SU-DHL-6 (cell line): ENCODE data around the gene ABHD16B.
A peak's percentile ranks its signal among the peaks of the same experiment; 100 is the strongest.
"Not testable (repeated sequence)": the region's sequence is repeated elsewhere in the genome, so short reads cannot be mapped to it uniquely, and the experiment has no call there.

ENCODE experiments used
- H2AFZ ChIP-seq: fragments of 200-600 bp; sonication (generic); 2 replicates; pipeline ENCODE4 v1.6.1; 2014; ENCODE audit warnings: low read depth, mild to moderate bottlenecking, moderate library complexity, mixed read lengths, antibody characterized with exemption, low read length; ENCODE audit not compliant: severe bottlenecking
- H3F3A ChIP-seq: fragments of 200-600 bp; shearing (Covaris generic); 2 replicates; pipeline ENCODE4 v1.6.0; 2016; ENCODE audit warnings: antibody characterized with exemption, mild to moderate bottlenecking; ENCODE audit not compliant: insufficient read depth
- H3K27ac ChIP-seq: fragments of 200-600 bp; sonication (generic); 2 replicates; pipeline ENCODE4 v1.5.1; 2016; ENCODE audit warnings: low read depth, mild to moderate bottlenecking, low read length, moderate library complexity, mixed read lengths
- H3K27me3 ChIP-seq: fragments of 200-600 bp; sonication (generic), shearing (Covaris generic); 2 replicates; pipeline ENCODE4 v1.6.0; 2014; ENCODE audit warnings: mild to moderate bottlenecking, low read length
- H3K36me3 ChIP-seq: fragments of 200-600 bp; sonication (generic); 2 replicates; pipeline ENCODE4 v1.6.1; 2014; ENCODE audit warnings: mild to moderate bottlenecking, low read length, mixed read lengths
- H3K4me2 ChIP-seq: fragments of 300-600, 200-600 bp; shearing (Covaris generic), sonication (generic); 2 replicates; pipeline ENCODE4 v1.6.0; 2014; ENCODE audit warnings: low read length, low read depth, mild to moderate bottlenecking; ENCODE audit not compliant: poor library complexity, severe bottlenecking
- H3K4me3 ChIP-seq: fragments of 200-600 bp; sonication (generic); 2 replicates; pipeline ENCODE4 v1.5.1; 2014; ENCODE audit warnings: antibody characterized with exemption, low read length, mild to moderate bottlenecking, mixed read lengths; ENCODE audit not compliant: insufficient read depth, poor library complexity, severe bottlenecking
- H3K79me2 ChIP-seq: fragments of 200-600 bp; sonication (generic); 2 replicates; pipeline ENCODE4 v1.6.1; 2014; ENCODE audit warnings: mild to moderate bottlenecking, low read length, moderate library complexity; ENCODE audit not compliant: insufficient read depth
- H3K9ac ChIP-seq: fragments of 200-600 bp; sonication (generic); 2 replicates; pipeline ENCODE4 v1.7.0; 2014; ENCODE audit warnings: mild to moderate bottlenecking, low read length
- H3K9me2 ChIP-seq: fragments of 200-600 bp; sonication (generic); replicated peaks from 2 replicates; pipeline ENCODE4 v1.6.1; 2014; ENCODE audit warnings: low read length; ENCODE audit not compliant: insufficient read depth
- H3K9me3 ChIP-seq: fragments of 200-600 bp; sonication (generic); 2 replicates; pipeline ENCODE4 v1.6.1; 2014; ENCODE audit warnings: low read length, mixed read lengths; ENCODE audit not compliant: insufficient read depth
- H4K20me1 ChIP-seq: fragments of 200-600 bp; sonication (generic); 2 replicates; pipeline ENCODE4 v1.6.1; 2014; ENCODE audit warnings: low read depth, mild to moderate bottlenecking, antibody characterized with exemption, low read length, moderate library complexity, mixed read lengths
- EZH2phosphoT487 ChIP-seq: fragments of 200-600 bp; sonication (generic), shearing (Covaris generic); conservative IDR thresholded peaks from 2 replicates; pipeline ENCODE4 v1.6.1; 2018; ENCODE audit warnings: mild to moderate bottlenecking, antibody characterized with exemption, low read length, moderate library complexity, mixed read lengths
- TF ChIP-seq, protein P1 (sequence below): fragments of 200-600 bp; sonication (generic); IDR thresholded peaks from one replicate; pipeline ENCODE4 v1.5.1; 2017; ENCODE audit warnings: antibody characterized with exemption, mild to moderate bottlenecking, low read length, moderate library complexity; ENCODE audit not compliant: insufficient read depth, poor library complexity, severe bottlenecking

The ABHD16B gene

DNA sequence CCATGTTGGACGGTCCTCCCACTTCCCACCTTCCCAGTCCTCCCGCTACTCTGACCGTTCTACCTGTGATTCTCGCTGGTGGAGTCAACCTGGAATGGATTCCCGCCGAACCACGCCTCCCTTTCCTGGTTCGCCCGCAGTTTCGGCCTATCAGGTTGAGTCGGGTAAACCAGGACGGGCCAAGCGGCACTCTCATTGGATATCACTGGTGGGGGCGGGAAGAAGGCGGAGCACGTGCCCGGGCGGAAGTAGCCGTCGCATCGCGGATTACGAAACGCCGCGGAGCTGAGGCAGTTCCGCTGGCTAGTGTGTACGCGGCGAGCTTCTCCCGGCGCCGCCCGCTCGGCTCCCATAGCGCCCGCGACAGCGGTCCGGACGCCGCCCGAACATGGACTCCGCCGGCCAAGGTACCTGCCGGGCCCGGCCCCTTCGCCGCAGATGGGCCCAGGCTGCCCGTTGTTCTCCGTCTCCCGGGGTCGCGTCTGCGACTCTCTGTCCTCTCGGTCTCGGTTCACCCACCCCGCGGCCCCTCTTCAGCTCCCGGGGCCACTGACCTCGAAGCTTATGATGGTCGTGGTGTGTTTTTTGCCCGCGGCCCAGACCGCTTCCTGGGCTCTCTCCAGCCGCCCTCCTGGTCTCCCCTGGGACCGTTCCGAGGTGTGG lies 3.8 kb downstream of the ABHD16B start, which contains the start of gene TPD52L2:
Gene TPD52L2, plus strand, starts transcription at position 293 of the 663 bp plus-strand sequence. Its CDS starts 96 bp downstream, at position 389.
- Histone ChIP-seq H3K9me3 (no peaks in the 10 kb centered on the region), H3K4me3 (peak within 1 kb of the TSS; percentile 89), H3K4me2 (peak within 1 kb of the TSS; percentile 84), H3K9ac (peak within 1 kb of the TSS; percentile 86), H3K36me3 (no peaks in the 10 kb centered on the region), H2AFZ (peak within 1 kb of the TSS; percentile 73), H3K79me2 (peaks cover 17% of the 10 kb centered on the region), H3F3A (peaks cover 8% of the 10 kb centered on the region), H3K27ac (peak within 1 kb of the TSS; percentile 77), H3K9me2 (no peaks in the 10 kb centered on the region), H4K20me1 (no peaks in the 10 kb centered on the region), H3K27me3 (no peaks in the 10 kb centered on the region)
- TF ChIP-seq, protein P1, sequence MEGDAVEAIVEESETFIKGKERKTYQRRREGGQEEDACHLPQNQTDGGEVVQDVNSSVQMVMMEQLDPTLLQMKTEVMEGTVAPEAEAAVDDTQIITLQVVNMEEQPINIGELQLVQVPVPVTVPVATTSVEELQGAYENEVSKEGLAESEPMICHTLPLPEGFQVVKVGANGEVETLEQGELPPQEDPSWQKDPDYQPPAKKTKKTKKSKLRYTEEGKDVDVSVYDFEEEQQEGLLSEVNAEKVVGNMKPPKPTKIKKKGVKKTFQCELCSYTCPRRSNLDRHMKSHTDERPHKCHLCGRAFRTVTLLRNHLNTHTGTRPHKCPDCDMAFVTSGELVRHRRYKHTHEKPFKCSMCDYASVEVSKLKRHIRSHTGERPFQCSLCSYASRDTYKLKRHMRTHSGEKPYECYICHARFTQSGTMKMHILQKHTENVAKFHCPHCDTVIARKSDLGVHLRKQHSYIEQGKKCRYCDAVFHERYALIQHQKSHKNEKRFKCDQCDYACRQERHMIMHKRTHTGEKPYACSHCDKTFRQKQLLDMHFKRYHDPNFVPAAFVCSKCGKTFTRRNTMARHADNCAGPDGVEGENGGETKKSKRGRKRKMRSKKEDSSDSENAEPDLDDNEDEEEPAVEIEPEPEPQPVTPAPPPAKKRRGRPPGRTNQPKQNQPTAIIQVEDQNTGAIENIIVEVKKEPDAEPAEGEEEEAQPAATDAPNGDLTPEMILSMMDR = no peak
- no peak for TF ChIP-seq EZH2phosphoT487

DNA sequence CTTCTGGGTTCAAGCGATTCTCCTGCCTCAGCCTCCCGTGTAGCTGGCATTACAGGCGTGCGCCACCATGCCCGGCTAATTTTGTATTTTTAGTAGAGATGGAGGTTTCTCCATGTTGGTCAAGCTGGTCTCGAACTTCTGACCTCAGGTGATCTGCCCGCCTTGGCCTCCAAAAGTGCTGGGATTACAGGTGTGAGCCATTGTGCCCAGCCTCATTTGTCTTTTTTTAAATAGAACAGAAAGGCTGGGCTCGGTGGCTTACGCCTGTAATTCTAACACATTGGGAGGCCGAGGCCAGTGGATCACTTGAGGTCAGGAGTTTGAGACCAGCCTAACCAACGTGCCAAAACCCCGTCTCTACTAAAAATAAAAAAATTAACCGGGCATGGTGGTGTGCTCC lies 5.7 kb downstream of the ABHD16B start:
- H3F3A ChIP-seq, H3K4me2 ChIP-seq, H3K4me3 ChIP-seq, H3K27ac ChIP-seq, H3K36me3 ChIP-seq, H3K27me3 ChIP-seq, H4K20me1 ChIP-seq, H3K9ac ChIP-seq, H2AFZ ChIP-seq, H3K9me3 ChIP-seq, H3K9me2 ChIP-seq: not testable (repeated sequence)
- H3K79me2 ChIP-seq = peaks cover 17% of the 10 kb centered on the region

DNA sequence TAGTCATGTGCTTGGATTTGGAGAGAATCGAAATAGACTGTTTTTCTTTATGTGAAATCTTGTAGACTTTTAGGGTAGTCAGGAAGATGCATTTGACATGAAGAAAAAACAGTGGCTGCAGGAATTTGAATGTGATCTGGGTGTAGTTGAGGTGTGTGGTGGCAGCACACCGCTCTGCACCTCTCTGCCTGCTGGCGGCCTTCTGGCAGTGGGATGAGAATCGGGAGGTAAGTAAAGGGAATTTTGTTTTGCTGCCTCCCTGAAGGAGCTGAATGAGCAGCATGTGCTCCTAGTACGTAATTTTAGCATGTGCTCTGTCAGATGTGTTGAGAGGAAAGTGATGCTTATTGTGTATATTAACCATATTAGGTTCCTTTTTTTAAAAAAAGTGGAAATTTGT lies 7.0 kb downstream of the ABHD16B start:
- Histone ChIP-seq H4K20me1 (no peaks in the 10 kb centered on the region), H3K79me2 (peaks cover 15% of the 10 kb centered on the region), H3F3A (peaks cover 8% of the 10 kb centered on the region), H3K27me3 (no peaks in the 10 kb centered on the region), H3K9me3 (no peaks in the 10 kb centered on the region), H3K9ac (no peak overlapping the region), H3K9me2 (no peaks in the 10 kb centered on the region), H3K4me2 (no peak overlapping the region), H3K4me3 (no peak overlapping the region), H3K36me3 (no peaks in the 10 kb centered on the region), H3K27ac (no peak overlapping the region), H2AFZ (no peak overlapping the region)
- TF ChIP-seq EZH2phosphoT487 = no peak
- TF ChIP-seq, protein P1 = no peak

DNA sequence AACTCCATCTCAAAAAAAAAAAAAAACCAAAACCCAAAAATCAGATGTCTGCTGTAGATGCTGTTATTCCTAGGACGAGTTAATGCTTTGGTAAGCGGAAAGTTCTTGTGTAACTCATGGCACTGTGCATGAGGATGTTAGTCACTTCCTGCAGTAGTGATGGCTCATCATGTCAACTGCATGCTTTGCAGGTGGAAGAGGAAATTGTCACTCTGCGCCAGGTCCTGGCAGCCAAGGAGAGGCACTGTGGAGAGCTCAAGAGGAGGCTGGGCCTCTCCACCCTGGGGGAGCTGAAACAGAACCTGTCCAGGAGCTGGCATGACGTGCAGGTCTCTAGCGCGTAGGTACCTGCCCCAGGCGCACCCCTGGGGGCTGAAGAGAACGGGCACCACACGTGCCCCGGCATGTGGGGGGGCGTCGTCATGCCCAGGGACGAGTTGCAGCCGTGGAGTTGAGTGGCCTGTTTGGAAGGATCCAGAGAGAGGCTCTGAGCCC lies 12.2 kb downstream of the ABHD16B start:
- Histone ChIP-seq H3K4me3 (no peak overlapping the region), H3K27me3 (no peaks in the 10 kb centered on the region), H3K27ac (no peak overlapping the region), H4K20me1 (no peaks in the 10 kb centered on the region), H3K36me3 (0 out of 2 replicates have a peak, but pooled peaks cover 10% of the 10 kb centered on the region), H2AFZ (no peak overlapping the region), H3K9me2 (no peaks in the 10 kb centered on the region), H3F3A (no peaks in the 10 kb centered on the region), H3K4me2 (no peak overlapping the region), H3K79me2 (no peaks in the 10 kb centered on the region), H3K9ac (no peak overlapping the region), H3K9me3 (no peaks in the 10 kb centered on the region)
- TF ChIP-seq EZH2phosphoT487 = no peak
- TF ChIP-seq, protein P1 = no peak

DNA sequence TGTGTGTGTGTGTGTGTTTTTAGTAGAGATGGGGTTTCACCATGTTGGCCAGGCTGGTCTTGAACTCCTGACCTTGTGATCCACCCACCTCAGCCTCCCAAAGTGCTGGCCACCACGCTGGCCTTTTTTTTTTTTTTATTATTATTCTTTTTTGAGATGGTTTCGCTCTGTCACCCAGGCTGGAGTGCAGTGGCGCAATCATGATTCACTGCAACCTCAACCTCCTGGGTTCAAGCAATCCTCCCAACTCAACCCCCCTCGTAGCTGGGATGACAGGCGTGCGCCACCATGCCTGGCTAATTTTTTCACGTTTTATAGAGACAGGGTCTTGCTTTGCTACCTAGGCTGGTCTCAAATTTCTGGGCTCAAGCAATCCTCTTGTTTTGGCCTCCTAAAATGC lies 12.9 kb downstream of the ABHD16B start:
- not testable (repeated sequence) for H3K4me3 ChIP-seq, H2AFZ ChIP-seq, H3K9me3 ChIP-seq, H3K36me3 ChIP-seq, H3K27me3 ChIP-seq, H3K9ac ChIP-seq, H4K20me1 ChIP-seq, H3K27ac ChIP-seq, H3K79me2 ChIP-seq, H3F3A ChIP-seq, H3K4me2 ChIP-seq, H3K9me2 ChIP-seq
